GM19397 (cell line): ENCODE measurements around the gene NLK.
"Not testable (repeated sequence)": the region's sequence is repeated elsewhere in the genome, so short reads cannot be mapped to it uniquely, and the experiment has no call there.

Experiments
- ATAC-seq: cut with Tn5 transposase; IDR thresholded peaks from one replicate; pipeline ENCODE4 v1.9.1; 2021; ENCODE audit warnings: mild to moderate bottlenecking, moderate library complexity; ENCODE audit not compliant: unreplicated experiment

The NLK gene

DNA sequence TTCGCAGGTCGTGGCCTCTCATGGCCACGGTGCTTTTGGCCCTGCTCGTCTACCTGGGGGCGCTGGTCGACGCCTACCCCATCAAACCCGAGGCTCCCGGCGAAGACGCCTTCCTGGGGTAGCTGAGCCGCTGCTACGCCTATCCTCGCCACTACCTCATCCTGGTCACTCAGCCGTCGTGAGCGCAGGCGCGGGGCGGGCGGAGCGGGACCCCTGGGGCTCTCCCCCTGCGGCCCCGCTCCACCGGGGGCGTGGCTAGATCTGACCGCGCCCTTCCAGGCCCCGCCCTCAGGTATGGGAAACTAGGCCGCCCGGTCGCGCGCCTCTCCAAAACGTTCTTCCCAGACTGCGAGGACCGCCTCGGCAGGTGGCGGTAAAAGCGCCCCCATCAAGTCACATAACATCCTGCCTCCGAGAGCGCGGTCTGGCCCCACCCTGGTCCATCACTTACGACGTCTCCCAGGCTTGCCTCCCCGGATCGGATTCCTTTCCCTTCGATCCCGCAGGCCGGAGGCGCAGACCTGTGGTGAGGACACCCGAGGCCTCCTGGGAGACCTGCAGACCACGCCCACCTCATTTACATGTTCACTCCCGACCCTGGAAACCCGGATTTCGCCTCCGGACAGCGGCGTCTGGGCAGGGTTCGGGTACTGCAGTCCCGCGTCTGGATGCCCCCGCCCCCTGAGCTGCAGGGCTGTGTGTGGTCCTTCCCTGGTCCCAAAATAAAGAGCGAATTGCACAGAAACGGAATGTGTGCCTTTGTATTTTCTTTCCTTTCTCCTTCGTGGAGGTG lies 185.0 kb downstream of the NLK start:
- no peak for ATAC-seq

DNA sequence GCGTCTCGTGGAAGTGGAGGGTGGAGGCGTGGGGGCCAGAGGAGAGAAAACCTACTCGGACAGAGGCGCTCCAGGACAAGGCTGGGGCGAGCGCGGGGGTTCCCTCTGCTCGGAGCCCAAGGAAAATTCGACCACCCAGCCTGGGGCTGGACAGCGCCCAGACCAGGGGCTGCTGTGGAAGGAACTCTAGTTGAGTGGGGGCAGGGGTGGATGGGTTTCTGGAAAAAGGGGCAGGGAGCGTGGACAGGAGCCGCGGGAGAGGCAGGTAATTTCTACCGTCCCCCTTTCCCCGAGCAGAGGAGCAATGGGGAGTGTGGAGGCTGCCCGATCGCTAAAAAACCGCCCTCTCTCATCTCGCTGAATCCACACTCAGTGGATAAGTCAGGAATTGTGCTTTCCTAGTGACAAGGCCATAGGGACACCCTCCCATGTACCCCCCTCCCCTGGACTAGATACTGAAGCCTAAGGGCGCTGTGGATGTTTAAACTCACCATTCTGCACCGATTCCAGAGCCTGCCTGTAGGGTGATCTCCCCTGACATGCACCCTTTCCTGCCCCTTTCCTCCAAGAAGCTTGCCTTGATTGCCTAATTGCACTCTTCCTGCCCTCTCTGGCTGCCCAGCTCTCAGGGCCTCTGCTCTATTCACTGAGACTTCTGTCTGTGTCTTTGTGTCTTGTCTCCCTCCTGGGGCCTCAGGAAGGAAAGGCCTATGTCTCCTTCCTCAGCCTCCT lies 185.8 kb downstream of the NLK start:
- ATAC-seq, result no peak

- ATAC-seq, result no peak
Observed at GRCh38 chr17:28228986-28229729, 186.7 kb downstream of the NLK start.

- ATAC-seq, result no peak
Observed at GRCh38 chr17:28230011-28230410, 187.5 kb downstream of the NLK start.

DNA sequence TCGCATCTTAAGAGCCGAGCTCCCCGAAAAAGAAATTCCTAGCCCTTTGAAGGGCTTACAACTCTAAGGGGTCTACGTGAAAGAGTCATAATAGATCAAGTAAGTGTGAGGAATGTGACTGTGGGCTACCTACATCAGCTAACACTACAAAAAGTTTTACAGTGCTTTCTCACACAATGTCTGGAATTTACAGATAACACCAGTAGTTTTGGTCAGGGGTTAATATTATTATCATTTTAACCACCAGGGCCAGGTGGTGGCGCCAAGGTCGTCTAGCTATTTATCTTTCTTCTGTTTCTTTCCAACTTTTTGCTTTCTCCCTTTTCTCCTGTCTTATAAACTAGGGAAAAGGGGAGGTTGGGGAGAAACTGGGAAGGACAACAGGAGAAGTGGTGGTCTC lies 188.1 kb downstream of the NLK start:
- not testable (repeated sequence) for ATAC-seq

DNA sequence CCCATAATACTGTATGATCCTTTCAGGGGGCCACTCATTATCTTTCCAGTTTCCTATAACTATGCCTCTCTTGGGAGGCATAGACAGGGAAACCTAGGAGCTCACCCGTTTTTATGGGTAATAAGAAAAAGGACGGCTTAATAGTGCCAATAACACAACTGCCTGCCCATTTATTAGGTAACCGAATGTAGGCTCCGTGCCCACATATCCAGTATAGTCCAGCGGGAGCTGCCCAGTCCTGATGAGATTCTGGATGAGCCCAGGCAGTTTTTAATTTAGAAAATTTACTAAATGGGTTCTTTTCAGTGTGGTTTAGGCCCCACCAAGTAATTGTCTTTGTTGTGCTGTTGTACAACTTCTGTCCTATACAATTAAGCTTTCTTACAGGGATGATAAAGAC lies 189.1 kb downstream of the NLK start:
- not testable (repeated sequence) for ATAC-seq

- ATAC-seq, result not testable (repeated sequence)
Observed at GRCh38 chr17:28232966-28233870, 190.7 kb downstream of the NLK start.

DNA sequence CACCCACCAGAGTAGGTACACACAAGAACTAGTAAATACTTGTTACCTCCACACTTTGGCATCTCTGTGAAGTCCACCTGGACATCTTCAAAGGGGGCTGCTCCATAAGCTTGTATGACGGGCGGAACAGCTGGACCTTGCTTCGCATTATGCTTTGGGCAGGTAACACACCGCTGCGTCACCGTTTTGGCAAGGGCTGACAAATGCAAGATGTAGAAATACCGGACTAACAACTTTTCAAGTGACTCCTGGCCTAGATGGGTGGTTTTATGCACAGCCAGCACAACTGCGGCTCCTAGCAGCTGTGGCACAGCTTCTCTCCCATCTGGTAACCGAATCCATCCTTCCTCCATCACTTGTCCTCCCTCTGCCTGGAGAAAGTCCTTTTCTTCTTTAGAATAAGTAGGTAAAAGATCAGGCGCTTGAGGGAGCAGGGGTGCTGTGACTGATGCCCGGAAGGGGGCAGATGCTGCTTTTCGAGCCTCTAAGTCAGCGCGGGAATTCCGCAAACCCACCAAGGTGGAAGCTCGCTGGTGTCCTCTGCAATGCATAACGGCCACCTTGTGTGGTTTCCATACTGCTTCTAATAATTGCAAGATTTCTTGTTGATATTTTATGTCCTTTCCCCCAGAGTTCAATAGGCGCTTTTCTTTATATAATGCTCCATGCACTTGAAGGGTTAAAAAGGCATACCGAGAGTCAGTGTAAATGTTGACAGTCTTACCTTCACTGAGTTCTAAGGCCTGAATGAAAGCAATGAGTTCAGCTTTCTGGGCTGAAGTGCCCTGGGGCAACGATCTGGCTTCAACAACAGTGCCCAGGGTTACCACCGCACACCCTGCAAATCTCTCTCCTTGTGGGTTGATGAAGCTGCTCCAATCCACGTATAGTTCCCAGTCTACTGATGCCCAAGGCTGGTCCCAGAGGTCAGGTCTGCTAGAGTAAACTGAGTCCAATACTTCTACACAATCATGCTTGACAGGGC lies 191.7 kb downstream of the NLK start:
- ATAC-seq, result not testable (repeated sequence)

- ATAC-seq, result not testable (repeated sequence)
Observed at GRCh38 chr17:28235066-28235700, 192.7 kb downstream of the NLK start.

DNA sequence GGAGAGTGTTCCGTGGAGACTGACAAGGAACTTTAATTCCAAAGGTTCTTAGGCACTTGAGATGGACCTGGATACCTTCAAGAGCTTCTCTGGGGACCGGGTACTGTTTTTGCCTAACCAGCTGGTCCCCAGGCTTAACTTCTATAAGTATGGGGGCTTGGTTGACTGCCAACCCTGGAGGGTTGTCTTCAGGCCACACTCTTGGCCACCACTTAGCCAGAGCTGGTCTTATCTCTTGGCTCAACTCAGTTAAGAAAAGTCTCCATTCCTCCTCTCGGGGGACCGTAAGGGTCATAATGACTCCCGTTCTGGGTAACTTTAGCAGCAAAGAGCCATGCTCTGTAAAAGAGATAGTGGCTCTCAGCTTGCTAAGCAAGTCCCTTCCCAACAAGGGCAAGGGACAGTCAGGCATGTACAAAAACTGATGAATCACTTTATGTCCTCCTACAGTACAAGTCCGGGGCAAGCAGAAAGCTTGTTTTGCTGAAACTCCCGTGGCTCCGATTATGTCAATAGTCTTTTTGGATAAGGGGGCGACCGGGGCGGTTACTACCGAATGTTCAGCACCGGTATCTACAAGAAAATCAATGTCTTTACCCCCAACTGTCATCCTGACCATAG lies 193.7 kb downstream of the NLK start:
- ATAC-seq, result not testable (repeated sequence)

DNA sequence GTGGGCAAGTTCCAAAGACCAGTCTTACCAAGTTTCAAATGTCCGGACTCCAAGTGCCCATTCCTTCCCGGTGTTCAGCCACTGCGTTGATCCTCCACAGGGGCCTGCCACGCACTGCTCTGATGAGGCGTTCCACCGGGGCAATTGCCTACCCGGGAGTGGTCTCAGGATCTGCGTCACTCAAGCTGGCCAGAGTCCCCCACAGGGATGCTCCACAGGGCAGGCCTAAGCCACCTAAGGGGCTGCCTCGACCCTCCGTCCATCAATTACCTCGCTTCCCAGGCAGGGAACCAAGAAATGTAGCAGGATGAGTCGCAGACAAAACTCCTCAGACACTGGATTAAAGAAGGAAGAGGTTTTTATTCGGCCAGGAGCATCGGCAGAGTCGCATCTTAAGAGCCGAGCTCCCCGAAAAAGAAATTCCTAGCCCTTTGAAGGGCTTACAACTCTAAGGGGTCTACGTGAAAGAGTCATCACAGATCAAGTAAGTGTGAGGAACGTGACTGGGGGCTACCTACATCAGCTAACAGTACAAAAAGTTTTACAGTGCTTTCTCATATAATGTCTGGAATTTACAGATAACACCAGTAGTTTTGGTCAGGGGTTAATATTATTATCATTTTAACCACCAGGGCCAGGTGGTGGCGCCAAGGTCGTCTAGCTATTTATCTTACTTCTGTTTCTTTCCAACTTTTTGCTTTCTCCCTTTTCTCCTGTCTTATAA lies 196.2 kb downstream of the NLK start:
- not testable (repeated sequence) for ATAC-seq

- ATAC-seq, result no peak
Observed at GRCh38 chr17:28239271-28239624, 196.8 kb downstream of the NLK start.

GRCh38 chr17:28240688-28241340 lies 198.3 kb downstream of the NLK start:
- ATAC-seq, result no peak

DNA sequence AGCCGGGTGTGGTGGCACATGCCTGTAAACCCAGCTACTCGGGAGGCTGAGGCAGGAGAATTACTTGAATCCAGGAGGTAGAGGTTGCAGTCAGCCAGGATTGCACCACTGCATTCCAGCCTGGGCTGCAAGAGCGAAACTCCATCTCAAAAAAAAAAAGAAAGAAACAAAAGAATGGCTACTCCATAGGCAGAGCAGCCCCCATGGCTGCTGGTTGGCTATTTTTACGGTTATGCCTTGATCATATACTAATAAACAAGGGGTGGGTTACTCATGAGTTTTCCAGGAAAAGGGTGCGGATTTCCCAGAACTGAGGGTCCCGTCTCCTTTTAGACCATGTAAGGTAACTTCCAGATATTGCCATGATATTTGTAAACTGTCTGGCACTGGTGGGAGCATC lies 200.3 kb downstream of the NLK start:
- ATAC-seq, result no peak

GRCh38 chr17:28243268-28243667 lies 200.8 kb downstream of the NLK start:
- not testable (repeated sequence) for ATAC-seq

DNA sequence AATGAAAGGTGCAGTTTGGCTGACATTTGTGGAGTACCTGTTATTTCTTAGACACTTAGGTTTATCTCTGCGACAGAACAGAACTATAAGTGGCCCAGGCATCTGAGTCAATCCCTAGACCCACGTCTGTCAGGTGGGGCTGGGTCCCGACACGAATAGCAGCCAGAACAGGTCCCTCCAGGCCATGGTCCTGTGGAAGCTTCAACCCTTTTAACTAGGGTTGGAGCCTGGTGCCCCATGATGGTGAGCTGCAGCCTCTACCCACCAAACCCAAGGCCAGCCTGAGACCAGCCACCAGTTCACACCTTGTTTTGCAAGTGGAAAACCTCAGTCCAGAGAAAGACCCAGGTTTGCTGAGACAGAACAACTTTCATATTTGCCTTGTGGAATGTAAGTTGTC lies 202.0 kb downstream of the NLK start:
- ATAC-seq, result no peak
